ENCODE data around the gene ALDH1L1. TPM values are rescaled to one million over a fixed set of nuclear protein-coding genes. Genes with fewer than 3 reads are reported as not detected.

The ALDH1L1 gene
- total RNA-seq, 1 donor from 2014 or later = 11.1 TPM

DNA sequence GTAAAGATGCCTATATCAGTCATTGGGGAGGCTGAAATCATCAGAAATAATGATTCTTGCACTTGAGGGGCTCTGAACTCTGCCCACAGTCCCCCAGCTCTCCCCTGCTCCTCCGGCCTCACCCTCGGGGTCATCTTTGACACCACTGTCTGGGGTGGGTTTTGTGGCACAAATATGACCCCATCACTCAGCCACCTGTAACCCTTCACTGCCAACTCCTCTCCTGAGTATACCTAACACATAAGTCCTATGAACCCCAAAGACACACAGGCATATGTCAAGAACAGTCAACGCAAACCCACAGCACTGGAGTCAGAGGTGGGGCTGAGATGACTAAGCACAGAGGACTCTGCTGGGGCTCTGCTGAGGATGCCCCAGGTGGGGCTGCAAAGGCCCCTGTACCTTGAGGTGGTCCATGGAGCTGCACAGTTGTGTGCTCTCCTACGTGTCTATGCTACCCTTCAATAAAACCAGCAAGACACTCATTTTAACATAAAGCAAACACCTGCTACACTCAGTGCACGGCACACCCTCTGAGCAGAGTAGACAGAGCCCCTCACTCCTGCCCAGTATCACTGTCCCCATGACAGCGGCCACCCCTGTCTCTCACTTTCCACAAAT, 126.3 kb downstream of the ALDH1L1 start:
- TF ChIP-seq, protein P1, sequence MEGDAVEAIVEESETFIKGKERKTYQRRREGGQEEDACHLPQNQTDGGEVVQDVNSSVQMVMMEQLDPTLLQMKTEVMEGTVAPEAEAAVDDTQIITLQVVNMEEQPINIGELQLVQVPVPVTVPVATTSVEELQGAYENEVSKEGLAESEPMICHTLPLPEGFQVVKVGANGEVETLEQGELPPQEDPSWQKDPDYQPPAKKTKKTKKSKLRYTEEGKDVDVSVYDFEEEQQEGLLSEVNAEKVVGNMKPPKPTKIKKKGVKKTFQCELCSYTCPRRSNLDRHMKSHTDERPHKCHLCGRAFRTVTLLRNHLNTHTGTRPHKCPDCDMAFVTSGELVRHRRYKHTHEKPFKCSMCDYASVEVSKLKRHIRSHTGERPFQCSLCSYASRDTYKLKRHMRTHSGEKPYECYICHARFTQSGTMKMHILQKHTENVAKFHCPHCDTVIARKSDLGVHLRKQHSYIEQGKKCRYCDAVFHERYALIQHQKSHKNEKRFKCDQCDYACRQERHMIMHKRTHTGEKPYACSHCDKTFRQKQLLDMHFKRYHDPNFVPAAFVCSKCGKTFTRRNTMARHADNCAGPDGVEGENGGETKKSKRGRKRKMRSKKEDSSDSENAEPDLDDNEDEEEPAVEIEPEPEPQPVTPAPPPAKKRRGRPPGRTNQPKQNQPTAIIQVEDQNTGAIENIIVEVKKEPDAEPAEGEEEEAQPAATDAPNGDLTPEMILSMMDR (IDR thresholded peaks at IDR 0.05; ENCODE audit: insufficient read depth, low read length, severe bottlenecking) = no peak
- FAIRE-seq (peak; percentile 40), DNase-seq (ENCODE audit: low read depth) (no peak)
- no peaks in the 10 kb centered on the region for H3K27me3 ChIP-seq (ENCODE audit: control insufficient read depth, insufficient read depth, low read length)
- H3K36me3 ChIP-seq (ENCODE audit: control insufficient read depth, insufficient read depth, low read length) = no peaks in the 10 kb centered on the region
- H3K4me3 ChIP-seq (ENCODE audit: low read depth, low read length) = no peak overlapping the region

Other genes with a start within 250 kb of the ALDH1L1 start
- 0.13 TPM in 1 of 2 replicates, not detected in the other for gene ROPN1B, start 211.4 kb downstream of the ALDH1L1 start, total RNA-seq
- 40.1 and 61.6 TPM in 2 replicates for gene SLC41A3, start 96.5 kb downstream of the ALDH1L1 start, total RNA-seq
- gene KLF15, start 176.8 kb upstream of the ALDH1L1 start, total RNA-seq = 0.26 and 3.4 TPM in 2 replicates
- gene CFAP100, start 214.3 kb upstream of the ALDH1L1 start, total RNA-seq = not detected in 2 replicates